ENCODE data around the gene CCR5AS.
"Not testable (repeated sequence)": the region's sequence is repeated elsewhere in the genome, so short reads cannot be mapped to it uniquely, and the experiment has no call there.

The CCR5AS gene

DNA sequence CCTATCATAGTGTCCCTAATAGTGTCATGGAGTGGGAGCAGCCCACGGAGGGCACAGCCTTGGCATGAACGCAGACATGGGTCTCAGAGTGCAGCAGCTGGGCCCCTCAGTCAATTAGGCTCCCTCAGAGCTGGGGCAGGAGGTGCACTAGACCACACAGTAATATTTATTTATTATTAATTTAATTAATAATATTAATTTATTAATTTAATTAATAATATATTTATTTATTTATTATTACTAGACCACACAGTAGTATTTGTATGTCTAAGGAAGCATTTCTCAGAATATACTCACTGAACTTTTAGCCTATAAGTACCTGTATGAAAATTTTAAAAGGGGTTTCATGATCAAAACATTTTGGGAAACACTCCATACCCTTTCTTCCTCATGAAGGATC, 5.3 kb downstream of the CCR5AS start:
- DNase-seq, result no peak

DNA sequence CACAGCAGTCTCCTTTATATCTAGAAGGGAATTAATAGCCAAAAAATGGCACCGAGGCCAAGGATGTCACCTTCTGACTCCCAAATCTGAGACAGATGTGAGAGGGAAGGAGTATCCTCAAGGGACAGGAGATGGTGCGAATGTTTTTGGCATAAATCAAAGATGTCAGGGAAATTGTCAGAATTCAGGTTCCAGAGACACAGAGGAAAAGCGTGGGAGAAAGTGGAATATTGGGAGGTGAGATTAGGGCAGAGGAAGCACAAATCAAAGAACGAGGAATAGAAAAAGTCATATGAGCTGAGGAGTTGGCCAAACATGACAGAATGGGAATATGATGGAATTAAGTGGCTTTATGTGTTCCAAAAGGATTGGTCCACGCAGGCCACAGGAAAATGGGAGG, 6.0 kb downstream of the CCR5AS start:
- no peak for DNase-seq

DNA sequence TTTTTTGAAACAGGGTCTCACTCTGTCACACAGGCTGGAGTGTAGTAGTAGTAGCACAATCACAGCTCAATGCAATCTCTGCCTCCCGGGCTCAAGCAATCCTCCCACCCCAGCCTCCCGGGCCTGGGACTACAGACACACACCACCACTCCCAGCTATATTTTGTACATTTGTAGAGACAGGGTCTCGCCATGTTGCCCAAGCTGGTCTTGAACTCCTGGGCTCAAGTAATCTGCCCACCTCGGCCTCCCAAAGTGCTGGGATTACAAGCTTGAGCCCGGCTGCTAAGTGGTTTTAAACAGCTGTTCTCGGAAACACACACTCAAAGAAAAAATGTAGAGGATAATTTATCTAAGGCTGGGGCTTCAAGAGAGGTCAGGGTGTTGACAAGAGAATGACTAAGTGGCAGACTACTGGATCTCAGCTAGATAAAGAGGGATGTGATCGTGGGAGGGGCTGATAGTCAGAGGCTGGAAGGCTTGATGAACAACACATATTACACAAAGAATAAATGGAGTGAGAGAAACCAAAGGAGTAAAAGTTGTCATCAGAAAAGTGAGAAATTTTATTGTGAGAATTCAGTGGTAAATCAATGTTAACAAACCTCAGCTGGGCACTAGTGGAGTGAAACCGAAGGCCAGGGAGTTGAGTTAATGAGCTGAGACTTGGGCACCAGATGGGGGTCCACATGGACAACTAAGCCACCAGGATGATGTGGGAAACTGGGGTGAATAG, 6.7 kb downstream of the CCR5AS start:
- DNase-seq, result no peak

DNA sequence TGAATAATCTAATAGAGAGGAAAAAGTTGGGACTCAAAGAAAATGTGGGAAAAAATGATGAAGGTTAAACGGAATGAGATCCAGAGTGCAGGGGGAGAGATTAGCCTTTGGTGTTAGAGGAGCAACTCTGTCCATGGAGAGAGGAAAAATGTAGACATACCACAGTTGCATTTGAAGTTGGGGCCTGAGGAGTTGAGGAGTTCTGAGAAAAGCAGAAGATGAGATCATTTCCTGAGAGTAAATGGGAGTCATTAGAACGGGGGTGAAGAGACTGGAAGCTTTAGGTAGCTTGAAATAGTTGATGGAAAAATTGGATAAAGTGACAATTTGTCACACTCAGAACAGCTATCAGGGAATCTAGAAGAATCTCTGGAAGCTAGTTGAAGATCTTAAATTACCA, 7.3 kb downstream of the CCR5AS start:
- no peak for DNase-seq

DNA sequence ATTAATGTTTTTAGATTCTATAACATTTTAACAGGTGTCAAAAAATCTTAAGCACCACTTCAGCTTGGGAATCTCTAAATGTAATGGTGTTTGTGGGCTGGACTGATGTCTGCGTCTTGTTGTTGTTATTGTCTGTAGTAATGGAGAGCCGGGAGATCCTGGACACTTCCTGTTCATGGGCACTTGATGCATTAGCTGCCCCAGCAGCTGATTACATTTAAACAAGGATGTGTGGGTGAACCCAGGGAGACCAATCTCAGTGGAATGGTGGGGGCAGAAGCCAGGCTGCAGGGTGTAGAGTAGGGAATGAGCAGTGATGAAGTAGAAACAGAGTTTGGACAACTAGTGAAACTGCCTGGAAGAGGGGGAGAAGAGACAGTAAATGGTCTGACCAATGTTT, 7.8 kb downstream of the CCR5AS start:
- DNase-seq, result no peak

DNA sequence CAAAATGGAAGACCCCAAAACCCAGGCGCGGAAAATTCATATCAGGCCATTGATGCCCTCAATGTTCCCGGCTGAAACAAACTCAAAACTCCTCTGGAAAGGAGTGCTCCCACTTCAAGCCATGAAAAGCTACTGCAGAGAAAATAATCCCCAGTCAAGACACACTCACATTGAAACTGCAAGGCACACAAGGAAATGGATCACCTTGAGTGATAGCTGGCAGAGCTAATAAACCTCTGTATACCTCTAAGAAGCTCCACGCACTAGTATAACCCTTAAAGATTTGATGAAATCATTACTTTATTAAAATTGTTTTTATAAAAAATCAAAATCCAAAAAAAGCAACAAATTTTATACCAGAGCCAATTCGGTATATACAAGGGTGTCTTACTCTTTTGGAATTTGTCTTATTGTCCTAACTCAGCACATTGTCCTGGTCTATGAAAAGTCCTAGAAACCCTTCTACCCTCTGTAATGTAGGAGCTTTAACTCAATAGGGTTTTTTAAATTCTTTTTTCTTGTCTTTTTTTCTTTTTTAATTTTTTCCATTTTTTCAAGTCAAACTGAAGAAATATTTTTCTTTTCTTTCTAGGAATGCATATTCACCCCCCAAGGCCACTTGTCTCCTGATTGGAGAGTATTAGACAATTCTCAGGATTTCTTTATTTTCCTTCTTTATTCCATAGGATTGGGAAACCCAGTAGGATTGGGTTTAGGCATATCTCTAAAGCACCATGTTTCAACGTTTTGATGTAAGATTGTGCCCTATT, 8.5 kb downstream of the CCR5AS start:
- DNase-seq, result no peak

DNA sequence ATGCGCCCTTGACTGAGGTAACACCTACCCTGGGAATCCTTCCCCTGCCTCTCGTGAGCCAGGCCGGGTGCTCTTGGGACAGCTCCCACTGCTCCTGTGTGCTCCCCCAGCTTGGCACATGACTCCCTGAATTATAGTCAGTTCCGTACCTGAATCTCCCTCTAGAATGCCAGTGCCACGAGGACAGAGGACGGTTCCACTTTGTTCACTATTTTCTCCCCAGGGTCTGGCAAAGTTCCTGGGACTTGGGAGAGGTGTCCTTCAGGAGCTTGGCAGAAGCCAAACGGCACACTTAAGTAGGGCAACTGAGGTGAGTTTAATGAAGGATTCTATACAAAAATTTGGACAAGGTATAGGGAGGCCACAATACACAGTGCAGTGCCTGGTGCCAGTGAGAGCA, 9.8 kb downstream of the CCR5AS start:
- DNase-seq, result no peak

DNA sequence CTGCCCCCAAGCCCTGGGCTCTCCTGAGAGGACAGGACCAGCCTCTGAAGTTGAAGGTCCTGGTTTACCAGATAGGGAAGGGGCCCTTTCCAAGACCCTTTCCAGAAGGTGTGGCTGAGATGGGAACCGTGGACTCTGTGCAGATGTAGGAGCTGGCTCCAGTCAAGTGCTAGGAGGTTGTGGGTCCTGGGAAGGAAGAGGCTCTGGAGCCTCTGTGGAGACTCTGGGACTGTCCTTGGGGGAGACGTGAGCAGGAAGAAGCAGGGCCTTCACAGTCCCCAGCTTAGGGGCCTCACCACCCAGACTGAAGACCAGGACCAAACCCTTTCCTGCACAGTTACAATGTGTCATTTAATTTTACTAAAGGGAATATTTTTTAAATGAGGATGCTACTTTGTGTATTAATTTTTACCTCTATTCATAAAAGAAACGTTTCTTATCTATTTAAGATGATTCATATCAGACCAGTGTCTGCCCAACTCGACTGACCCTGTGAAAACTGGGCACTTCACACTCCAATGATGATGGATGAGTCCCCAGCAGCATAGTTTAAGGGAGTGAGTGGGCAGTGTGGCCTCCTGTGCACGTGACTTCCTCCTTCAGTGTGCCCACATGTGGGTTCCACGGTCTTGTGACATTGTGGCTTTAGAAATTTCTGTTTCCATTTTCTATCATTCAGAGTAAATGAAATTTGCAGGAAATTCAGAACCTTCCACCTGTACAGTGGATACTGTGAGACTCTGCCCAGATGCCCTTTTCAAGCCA, 10.9 kb downstream of the CCR5AS start:
- DNase-seq, result no peak

DNA sequence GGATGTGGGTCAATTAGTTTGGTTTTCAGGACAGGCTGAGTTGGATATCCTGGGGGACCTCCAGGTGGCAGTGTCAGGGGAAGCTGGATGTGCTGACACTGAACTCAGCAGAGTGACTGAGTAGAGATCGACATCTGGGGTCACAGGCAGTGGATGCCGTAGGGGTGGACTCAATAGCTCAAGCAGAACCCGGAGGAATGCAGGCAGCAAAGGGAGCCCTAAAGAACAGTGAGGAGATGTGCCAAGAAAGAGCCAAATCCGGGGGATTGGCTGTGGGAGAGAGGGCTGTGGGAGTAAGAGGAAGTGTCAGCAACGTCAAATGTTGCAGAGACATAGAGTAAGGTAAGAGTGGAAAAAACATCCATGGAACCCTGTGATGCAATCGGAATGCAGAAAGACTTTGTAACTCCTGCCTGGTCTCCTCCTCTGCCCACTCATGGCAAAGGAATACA, 11.6 kb downstream of the CCR5AS start:
- no peak for DNase-seq

DNA sequence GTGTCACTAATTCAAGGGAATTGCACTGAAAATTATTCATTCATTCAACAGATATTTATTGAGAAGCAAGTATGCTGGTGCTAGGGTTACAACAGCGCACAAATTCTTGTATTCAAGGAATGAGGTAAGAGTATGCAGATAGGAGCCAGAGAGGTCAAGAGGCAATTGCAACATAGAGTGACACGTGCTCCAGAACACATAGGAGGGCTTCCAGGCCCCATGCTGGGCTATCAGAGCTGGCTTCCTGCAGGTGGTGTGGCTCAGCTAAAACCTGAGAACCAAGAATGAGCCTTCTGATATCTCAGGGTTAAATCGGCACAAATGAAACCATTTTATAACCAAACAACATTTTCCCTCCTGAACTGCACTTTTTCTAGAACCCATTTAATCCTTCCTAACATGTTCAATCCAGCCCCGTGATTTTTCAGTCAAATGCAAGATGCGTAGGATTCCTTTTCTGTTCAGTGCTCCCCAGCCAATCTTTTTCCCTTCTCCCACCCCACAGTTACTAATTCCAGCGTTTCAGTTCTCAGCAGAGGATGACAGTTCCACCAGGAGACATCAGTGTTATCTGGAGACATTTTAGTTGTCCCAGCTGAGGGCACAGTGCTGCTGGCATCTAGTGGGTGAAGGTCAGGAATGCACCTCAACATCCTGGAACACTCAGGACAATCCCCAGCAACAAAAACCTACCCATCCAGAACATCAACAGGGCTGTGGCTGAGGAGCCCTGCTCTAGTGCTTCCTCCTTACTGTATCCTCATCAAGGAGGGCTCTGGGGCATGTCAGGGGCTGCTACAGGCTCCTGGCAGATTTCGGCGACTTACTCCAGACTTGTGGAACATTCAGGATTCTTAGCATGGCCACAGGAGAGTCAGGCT, 13.1 kb downstream of the CCR5AS start:
- no peak for DNase-seq

DNA sequence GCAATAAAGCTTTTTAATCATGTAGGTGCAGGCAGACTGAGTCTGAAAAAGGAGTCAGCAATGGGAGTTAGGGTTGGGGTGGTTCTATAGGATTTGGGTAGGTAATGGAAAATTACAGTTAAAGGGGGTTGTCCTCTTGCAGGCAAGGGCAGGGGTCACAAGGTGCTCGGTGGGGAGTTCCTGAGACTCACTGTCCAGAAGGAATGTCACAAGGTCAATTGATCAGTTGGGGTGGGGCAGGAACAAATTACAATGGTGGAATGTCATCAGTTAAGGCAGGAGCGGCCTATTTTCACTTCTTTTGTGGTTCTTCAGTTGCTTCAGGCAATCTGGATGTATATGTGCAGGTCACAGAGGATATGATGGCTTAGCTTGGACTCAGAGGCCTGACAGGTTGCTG, 13.9 kb downstream of the CCR5AS start:
- no peak for DNase-seq

DNA sequence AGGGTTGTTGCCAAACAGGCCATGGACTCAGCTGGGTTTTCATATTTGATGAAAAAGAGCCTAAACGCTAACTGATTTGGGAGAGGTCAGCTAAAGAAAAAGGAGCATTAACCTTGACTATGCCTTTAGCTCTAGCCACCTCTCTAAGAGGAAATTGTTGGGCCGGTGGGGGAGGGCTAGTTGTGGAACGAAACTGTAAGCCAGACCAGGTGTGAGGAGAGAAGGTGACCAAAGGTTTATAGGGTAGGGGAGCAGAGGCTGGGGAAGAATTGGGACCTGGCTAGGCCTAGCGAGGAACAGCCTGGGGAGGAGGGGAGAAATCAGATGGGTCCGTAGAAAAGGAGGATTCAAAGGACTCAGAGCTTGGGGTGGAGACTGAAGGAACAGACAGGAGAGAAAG, 15.3 kb downstream of the CCR5AS start:
- DNase-seq, result not testable (repeated sequence)

DNA sequence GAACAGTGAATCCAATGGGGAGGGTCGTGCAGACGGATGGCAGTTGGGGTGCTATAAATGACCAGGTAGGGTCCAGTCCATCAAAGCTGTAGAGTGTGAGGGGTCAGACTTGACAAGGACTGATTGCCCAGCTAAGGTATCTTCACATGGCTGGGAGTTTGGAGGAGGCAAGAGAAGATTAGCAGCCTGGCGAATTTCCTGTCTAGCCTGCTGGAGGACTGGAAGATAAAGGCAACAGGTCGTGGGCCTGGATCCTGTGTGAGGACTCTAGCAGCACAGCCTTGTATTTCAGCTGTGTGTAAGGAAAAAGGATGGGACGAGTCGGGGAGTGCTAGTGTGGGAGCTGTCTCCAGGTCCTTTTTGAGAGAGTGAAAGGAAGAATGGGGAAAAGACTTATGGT, 17.6 kb downstream of the CCR5AS start:
- DNase-seq, result no peak

DNA sequence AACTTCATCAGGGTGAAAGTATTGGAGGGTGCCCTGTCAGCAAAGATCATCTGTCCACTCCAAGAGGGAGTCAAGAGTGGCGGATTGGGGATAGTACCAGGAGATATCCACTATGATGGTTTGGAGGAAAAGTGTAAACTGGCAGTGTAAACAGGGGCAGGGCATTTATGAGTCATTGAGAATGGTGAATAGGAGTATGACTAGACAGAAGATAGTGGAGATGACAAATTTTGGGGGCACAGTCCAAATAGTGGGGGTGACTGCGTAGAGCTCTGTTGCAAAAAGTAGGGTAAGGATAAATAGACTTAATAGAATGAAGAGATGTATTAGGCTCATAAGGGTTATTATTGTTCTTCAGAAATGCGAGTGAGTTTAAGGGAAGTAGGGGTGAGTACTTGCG, 18.0 kb downstream of the CCR5AS start:
- not testable (repeated sequence) for DNase-seq

DNA sequence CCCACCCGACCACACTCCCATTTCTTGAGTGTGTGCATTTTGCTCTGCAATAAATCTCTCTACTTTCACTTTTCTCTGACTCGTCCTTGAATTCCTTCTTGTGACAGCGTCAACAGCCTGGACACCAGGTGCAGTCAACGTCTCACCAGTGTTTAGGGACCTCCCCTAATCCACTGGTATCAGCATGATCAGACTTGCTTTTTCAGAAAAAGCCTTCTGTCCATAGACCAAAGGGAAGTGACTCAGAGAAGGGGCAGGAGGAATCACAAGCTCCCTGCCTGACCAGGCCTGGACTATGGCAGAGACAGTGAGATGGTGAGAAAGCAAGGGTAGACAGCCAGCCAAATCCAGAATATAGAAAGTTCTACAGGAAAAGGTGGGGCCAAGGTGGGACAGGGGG, 20.7 kb downstream of the CCR5AS start:
- DNase-seq, result no peak

DNA sequence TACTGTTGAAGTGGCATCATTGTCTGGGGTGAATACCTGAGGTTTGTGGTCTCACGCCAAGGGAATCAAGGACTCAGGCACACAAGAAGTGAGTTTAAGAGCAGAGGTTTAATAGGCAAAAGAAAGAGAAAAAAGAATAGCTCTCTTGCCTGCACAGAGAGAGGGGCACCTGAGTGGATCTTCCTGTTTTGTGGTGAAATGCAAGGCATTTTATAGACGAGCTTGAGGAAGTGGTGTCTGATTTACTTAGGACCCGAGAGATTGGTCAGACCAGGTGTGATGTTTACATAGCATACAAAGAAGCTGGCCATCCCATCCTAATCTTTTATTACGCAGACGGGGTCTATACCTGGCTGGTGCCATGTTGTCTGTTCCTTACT, 22.9 kb downstream of the CCR5AS start:
- DNase-seq, result no peak

DNA sequence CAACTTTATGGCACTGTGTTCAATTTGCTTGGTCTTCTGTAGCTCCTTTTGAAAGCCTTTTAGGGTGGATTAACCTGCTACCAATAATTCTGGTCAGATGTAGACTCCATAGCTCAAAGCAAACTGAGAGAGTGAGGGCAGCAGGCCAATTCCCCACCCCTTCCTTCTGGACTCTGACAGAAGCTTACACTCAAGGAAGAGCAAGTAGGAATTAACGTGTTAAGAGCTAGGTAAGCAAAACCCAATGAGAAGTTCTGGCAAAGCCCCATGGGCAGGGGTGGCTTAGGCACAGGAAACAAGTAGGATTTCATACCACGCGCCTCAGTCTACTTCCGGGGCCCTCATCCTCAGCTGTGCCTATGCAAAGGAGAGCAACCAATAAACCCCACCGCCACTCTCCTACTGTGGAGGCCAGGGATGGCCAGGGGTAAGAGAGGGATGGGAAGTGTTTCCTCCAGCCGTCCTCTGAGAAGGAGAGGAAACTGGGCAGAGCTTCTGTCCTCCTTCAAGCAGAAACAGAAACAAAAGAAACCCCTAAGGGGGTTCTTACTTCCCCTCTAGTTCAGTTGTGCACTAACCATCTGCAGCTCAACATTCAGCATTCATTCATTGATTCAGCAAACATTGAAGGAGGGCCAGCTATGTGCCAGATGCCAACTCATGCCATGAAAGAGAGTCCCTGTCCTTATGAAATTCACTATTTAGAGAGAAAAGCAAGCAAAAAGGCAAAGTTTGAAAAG, 23.5 kb downstream of the CCR5AS start:
- no peak for DNase-seq

DNA sequence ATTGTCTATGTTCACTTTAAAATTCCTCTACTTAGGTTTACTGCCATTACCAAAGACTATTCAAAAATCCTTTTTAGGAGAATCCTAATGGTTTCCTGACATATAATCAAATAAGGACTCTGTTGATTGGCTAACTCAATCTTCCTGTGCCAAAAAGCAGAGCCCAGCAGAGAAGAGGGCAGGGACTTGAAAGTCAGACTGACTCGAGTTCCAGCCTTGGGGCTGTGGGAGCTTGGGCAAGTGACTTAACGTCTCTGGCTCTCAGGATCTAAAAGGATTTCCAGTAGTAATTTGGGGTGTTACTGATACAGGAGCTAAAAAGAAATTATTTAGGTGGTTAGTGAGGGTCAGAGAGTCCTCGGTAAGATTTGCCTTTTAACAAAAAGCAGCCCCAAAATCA, 25.2 kb downstream of the CCR5AS start:
- DNase-seq, result no peak

DNA sequence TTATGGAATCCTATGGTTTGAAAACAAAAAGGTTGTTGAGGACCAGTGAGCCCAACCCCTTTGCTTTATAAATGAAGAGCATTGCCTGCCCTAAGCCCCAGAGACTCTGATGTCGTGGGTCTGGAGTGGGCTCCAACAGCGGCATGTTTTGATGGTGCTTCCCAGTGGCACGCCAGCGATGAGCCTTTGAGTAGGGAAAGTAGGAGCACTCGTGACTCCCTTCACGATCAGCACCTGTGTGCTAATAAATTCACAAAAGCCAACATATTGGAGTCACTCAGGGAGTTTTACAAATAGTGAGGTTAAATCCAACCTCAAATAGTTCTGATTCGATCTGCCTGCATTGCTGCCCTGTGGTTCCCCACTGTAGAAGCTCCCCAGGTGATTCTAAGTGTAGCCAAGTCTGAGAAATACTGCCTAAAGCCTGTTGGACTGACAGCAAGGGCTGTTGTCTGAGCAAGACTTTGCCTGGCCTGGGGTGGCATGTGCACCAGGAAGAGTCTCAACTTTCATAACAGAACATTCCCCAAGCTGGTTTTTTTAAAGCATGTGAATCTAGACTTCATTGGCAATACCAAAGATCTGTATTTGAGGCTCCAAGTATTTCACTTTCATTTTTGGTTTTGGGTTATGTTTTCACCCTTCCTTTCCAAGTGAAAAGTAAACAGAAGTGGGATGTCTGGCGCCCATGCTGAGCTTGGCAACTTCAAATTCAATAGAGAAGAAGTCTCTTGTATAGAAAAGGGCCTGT, 26.2 kb downstream of the CCR5AS start:
- DNase-seq, result no peak

DNA sequence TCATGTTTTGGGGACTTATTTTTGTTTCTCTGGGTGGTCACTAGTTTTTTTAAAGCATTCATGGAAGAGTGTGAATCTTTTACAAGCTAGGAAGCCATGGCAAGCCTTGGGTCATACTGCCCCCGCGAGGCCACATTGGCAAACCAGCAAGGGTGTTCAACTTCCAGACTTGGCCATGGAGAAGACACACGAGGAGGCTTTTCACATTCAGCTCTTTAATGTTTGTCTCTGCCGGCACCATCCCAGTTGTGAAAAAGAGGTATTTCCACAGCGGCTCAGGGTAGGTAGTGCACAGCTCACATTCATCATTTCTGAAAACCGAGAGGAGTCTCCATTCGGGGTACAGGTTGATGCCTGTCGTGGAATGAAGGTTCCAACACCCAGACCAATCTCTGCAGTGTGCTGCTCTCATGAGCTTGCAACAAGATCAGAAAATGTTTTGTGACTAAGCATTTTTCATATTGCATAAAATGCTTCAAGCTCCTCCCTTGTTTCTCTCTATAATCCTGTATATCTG, 28.4 kb downstream of the CCR5AS start:
- DNase-seq, result peak; percentile 65

DNA sequence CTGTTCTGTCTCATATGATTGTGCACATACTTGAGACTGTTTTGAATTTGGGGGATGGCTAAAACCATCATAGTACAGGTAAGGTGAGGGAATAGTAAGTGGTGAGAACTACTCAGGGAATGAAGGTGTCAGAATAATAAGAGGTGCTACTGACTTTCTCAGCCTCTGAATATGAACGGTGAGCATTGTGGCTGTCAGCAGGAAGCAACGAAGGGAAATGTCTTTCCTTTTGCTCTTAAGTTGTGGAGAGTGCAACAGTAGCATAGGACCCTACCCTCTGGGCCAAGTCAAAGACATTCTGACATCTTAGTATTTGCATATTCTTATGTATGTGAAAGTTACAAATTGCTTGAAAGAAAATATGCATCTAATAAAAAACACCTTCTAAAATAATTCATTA, 31.1 kb downstream of the CCR5AS start:
- no peak for DNase-seq
